Endothelial cell (in vitro differentiated cells): ENCODE measurements around the gene NME7. TPM values are rescaled to one million over a fixed set of nuclear protein-coding genes. Genes with fewer than 3 reads are reported as not detected.

Source experiments
- DNase-seq: peaks from one replicate; pipeline ENCODE4 v3.0.0; 2021; ENCODE audit warnings: low spot score
- H3K27ac Mint-ChIP-seq: one replicate; pipeline ENCODE4 v1.8.0; 2021; ENCODE audit warnings: mixed read lengths, inconsistent platforms; ENCODE audit not compliant: unreplicated experiment
- H3K27me3 Mint-ChIP-seq: one replicate; pipeline ENCODE4 v1.8.0; 2021; ENCODE audit warnings: mild to moderate bottlenecking, moderate library complexity, mixed read lengths, inconsistent platforms; ENCODE audit not compliant: unreplicated experiment
- H3K36me3 Mint-ChIP-seq: one replicate; pipeline ENCODE4 v1.8.0; 2021; ENCODE audit warnings: mild to moderate bottlenecking, low read depth, mixed read lengths, inconsistent platforms; ENCODE audit not compliant: unreplicated experiment
- H3K4me1 Mint-ChIP-seq: one replicate; pipeline ENCODE4 v1.8.0; 2021; ENCODE audit warnings: mild to moderate bottlenecking, mixed read lengths, inconsistent platforms; ENCODE audit not compliant: unreplicated experiment
- H3K4me3 Mint-ChIP-seq: one replicate; pipeline ENCODE4 v1.8.0; 2021; ENCODE audit warnings: mild to moderate bottlenecking, mixed read lengths, inconsistent platforms; ENCODE audit not compliant: unreplicated experiment
- H3K9me3 Mint-ChIP-seq: one replicate; pipeline ENCODE4 v1.8.0; 2021; ENCODE audit warnings: mixed read lengths, inconsistent platforms; ENCODE audit not compliant: unreplicated experiment
- total RNA-seq: library from RNA; stranded (reverse); fragmentation: NEBNext Ultra II Directional; extraction: Animal tissue kit (Norgen Biotek cat#: 25700); gene quantifications from one replicate; pipeline ENCODE4 v1.2.1, GENCODE V29; 2021; ENCODE audit not compliant: unreplicated experiment
- TF ChIP-seq, protein P1 (sequence below): fragments of 200-600 bp; sonication (generic); IDR thresholded peaks from one replicate; pipeline ENCODE4 v1.5.0; 2021; ENCODE audit warnings: antibody characterized with exemption; ENCODE audit not compliant: unreplicated experiment

NME7 gene
- total RNA-seq, 1 donor from 2014 or later: 18.9 TPM

DNA sequence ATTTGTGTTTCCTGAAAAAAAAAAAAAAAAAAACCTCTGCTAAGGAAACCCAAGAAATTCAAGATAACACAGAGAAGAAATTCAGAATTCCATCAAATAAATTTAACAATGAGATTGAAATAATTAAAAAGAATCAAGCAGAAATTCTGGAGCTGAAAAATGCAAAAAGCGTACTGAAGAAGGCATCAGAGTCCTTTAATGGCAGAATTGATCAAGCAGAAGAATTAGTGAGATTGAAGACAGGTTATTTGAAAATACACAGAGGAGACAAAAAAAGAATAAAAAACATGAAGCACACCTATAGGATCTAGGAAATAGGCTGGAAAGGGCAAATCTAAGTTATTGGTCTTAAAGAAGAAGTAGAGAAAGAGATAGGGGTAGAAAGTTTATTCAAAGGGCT, 38.2 kb downstream of the NME7 start:
- Mint-ChIP-seq H3K27me3 (no peaks in the 10 kb centered on the region), H3K27ac (no peak overlapping the region), H3K36me3 (no peaks in the 10 kb centered on the region), H3K4me1 (no peaks in the 10 kb centered on the region), H3K4me3 (no peak overlapping the region), H3K9me3 (no peaks in the 10 kb centered on the region)
- TF ChIP-seq, protein P1, sequence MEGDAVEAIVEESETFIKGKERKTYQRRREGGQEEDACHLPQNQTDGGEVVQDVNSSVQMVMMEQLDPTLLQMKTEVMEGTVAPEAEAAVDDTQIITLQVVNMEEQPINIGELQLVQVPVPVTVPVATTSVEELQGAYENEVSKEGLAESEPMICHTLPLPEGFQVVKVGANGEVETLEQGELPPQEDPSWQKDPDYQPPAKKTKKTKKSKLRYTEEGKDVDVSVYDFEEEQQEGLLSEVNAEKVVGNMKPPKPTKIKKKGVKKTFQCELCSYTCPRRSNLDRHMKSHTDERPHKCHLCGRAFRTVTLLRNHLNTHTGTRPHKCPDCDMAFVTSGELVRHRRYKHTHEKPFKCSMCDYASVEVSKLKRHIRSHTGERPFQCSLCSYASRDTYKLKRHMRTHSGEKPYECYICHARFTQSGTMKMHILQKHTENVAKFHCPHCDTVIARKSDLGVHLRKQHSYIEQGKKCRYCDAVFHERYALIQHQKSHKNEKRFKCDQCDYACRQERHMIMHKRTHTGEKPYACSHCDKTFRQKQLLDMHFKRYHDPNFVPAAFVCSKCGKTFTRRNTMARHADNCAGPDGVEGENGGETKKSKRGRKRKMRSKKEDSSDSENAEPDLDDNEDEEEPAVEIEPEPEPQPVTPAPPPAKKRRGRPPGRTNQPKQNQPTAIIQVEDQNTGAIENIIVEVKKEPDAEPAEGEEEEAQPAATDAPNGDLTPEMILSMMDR: no peak
- DNase-seq: no peak

DNA sequence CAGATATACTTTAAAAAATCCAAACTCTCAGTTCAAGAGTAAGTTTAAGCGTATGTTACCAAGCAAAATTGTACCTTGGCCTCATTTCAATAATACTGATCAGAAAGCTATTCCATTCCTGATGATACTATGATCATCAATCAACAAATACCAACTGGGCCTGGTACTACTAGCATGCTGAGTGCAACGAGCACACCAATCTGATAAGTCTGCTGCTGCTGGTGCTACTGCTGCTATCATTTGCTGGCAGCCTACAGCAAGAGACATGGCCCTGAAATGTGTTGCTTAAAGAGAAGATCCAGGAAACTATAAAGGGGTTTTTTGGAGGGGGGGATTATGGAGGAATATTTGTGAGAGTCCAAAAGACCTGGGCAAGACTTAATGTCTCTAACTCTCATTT, 39.7 kb downstream of the NME7 start:
- Mint-ChIP-seq H3K36me3 (no peaks in the 10 kb centered on the region), H3K9me3 (no peaks in the 10 kb centered on the region), H3K27ac (no peak overlapping the region), H3K4me3 (no peak overlapping the region), H3K4me1 (no peaks in the 10 kb centered on the region), H3K27me3 (no peaks in the 10 kb centered on the region)
- no peak for DNase-seq
- TF ChIP-seq, protein P1: no peak

DNA sequence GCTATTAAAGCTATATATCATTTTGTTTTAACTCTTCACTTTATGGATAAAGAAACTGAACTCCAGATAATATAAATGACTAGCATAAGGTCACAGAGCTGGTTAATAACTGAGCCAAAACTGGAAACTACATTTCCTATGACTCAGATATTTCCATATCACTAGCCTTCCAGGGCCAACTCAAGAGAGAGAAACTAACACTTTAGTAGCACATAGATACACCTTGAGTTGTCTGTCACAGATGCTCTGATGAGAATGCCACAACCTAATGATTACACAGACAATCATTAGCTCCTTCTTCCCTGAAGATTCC, 40.7 kb downstream of the NME7 start:
- Mint-ChIP-seq H3K27me3 (no peaks in the 10 kb centered on the region), H3K4me1 (no peaks in the 10 kb centered on the region), H3K36me3 (no peaks in the 10 kb centered on the region), H3K4me3 (no peak overlapping the region), H3K27ac (no peak overlapping the region), H3K9me3 (no peaks in the 10 kb centered on the region)
- TF ChIP-seq, protein P1: no peak
- DNase-seq: no peak

DNA sequence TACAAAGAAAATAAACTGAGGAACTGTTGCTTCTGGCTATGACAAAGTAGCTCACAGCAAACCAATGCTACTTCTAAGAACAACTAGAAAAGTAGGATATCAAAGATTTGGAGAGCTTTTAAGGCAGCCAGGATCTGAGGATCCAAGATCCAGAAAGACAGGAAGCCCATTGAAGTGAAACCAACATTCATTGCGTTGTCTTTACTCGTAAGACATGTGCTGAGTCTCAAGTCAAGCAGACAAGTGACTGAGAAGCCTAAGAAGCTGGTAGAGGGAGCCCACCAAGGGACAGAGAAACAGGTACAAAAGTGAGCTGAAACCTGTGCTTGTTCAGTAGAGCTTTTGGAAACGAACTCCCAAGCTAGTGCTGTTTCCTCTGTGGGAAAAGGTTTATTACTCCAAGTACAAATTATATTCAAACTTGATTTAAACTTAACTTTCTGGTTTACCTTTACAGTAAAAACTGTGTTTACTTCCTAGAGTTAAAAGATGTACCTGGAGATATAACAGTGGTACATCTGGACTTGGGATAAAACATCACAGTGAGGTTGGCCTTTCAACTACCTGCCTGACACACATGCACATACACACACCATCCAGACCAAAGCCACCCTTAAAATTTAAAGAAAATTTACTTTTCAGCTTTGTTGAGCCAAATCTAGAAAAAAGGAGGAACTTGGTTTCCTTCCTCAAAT, 41.2 kb downstream of the NME7 start:
- TF ChIP-seq, protein P1: no peak
- no peaks in the 10 kb centered on the region for H3K9me3 Mint-ChIP-seq
- no peak overlapping the region for H3K4me3 Mint-ChIP-seq
- DNase-seq: no peak
- H3K27ac Mint-ChIP-seq: no peak overlapping the region
- no peaks in the 10 kb centered on the region for H3K36me3 Mint-ChIP-seq
- no peaks in the 10 kb centered on the region for H3K4me1 Mint-ChIP-seq
- H3K27me3 Mint-ChIP-seq: no peaks in the 10 kb centered on the region

DNA sequence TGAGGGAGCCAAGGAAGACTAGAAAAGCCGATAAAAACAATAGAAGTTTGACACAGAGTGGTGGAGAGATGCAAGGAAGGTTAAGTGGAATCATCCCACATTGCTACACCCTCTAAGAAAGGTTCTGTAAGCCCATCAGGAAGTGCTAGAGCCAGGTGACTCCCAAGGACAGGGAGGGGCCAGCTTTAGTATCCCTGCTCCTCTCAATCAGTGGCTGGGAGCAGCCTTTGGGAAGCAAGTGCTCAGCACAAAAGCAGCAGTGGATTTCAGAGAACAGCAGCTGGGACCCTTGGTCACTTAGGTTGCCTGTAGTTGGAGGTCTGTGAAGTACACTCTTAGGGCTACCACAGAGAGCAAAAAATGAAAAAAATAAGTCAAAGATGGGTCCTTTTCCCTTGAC, 42.5 kb downstream of the NME7 start:
- no peaks in the 10 kb centered on the region for H3K4me1 Mint-ChIP-seq
- H3K36me3 Mint-ChIP-seq: no peaks in the 10 kb centered on the region
- no peaks in the 10 kb centered on the region for H3K27me3 Mint-ChIP-seq
- H3K9me3 Mint-ChIP-seq: no peaks in the 10 kb centered on the region
- H3K4me3 Mint-ChIP-seq: no peak overlapping the region
- TF ChIP-seq, protein P1: no peak
- no peak overlapping the region for H3K27ac Mint-ChIP-seq
- DNase-seq: no peak
